Fibroblast of lung (primary cell): ENCODE data around the gene MAPK6. TPM values are rescaled to one million over a fixed set of nuclear protein-coding genes. Genes with fewer than 3 reads are reported as not detected.

ENCODE experiments used
- DNase-seq, 2 donors: peaks; one replicate each; pipeline versions ENCODE4 v3.0.0 to v3.0.0-alpha.2; 2010; ENCODE audit warnings: low read depth in 2 of 2
- H2AFZ ChIP-seq: 2 replicates; pipeline ENCODE4 v1.5.1; 2012; ENCODE audit warnings: low read length, control low read depth, inconsistent platforms
- H3K27ac ChIP-seq: 2 replicates; pipeline ENCODE4 v1.5.1; 2011; ENCODE audit warnings: low read length, control low read depth; ENCODE audit not compliant: insufficient read depth
- H3K27me3 ChIP-seq: 2 replicates; pipeline ENCODE4 v1.5.1; 2011; ENCODE audit warnings: mild to moderate bottlenecking, low read length; ENCODE audit not compliant: control insufficient read depth, insufficient read depth
- H3K36me3 ChIP-seq: 2 replicates; pipeline ENCODE4 v1.5.1; 2011; ENCODE audit warnings: low read length; ENCODE audit not compliant: control insufficient read depth, insufficient read depth
- H3K4me1 ChIP-seq: 2 replicates; pipeline ENCODE4 v1.5.1; 2011; ENCODE audit warnings: low read length; ENCODE audit not compliant: control insufficient read depth, insufficient read depth; ENCODE audit errors: extremely low read depth
- H3K4me2 ChIP-seq: 2 replicates; pipeline ENCODE4 v1.5.1; 2011; ENCODE audit warnings: low read length, control low read depth; ENCODE audit not compliant: insufficient read depth; ENCODE audit errors: extremely low read depth
- H3K4me3 ChIP-seq, 4 experiments: fragments of 200-600 bp in 1 of 4; sonication (generic) in 1 of 4; replicated peaks in 1 of 4; 2 replicates each; pipeline ENCODE4 v1.5.1; 2011 to 2016; ENCODE audit warnings: low read length in 4 of 4, low read depth in 3 of 4, mild to moderate bottlenecking in 3 of 4, control low read depth in 2 of 4, inconsistent platforms in 1 of 4, mixed read lengths in 1 of 4; ENCODE audit not compliant: insufficient read depth in 1 of 4; ENCODE audit errors: control extremely low read depth in 1 of 4
- H3K79me2 ChIP-seq: 2 replicates; pipeline ENCODE4 v1.5.1; 2012; ENCODE audit warnings: mild to moderate bottlenecking, low read length, inconsistent platforms; ENCODE audit not compliant: control insufficient read depth, insufficient read depth
- H3K9ac ChIP-seq: 2 replicates; pipeline ENCODE4 v1.5.1; 2011; ENCODE audit warnings: mild to moderate bottlenecking, low read length, control low read depth; ENCODE audit not compliant: insufficient read depth
- H3K9me3 ChIP-seq: 2 replicates; pipeline ENCODE4 v1.5.1; 2012; ENCODE audit warnings: low read depth, low read length; ENCODE audit not compliant: control insufficient read depth, insufficient read depth
- H4K20me1 ChIP-seq: 2 replicates; pipeline ENCODE4 v1.5.1; 2011; ENCODE audit warnings: low read length; ENCODE audit not compliant: control insufficient read depth, insufficient read depth; ENCODE audit errors: extremely low read depth
- CTCF ChIP-seq, 2 donors: IDR thresholded peaks in 1 of 2; conservative IDR thresholded peaks in 1 of 2; 1 replicate in 1 of 2; 2 replicates in 1 of 2; pipeline ENCODE4 v1.5.1; 2011 to 2012; ENCODE audit warnings: low read length in 2 of 2, control low read depth in 1 of 2, inconsistent platforms in 1 of 2, low read depth in 1 of 2, mild to moderate bottlenecking in 1 of 2
- EZH2 ChIP-seq: IDR thresholded peaks from 2 replicates; pipeline ENCODE4 v1.5.1; 2012; ENCODE audit warnings: low read length, control low read depth, mild to moderate bottlenecking; ENCODE audit errors: missing control alignments
- polyA plus RNA-seq, 2 donors: library from polyadenylated mRNA; depleted of rRNA in 1 of 2; stranded (reverse) in 1 of 2; unstranded in 1 of 2; fragments of >200 nt; gene quantifications; 2 replicates each; pipeline ENCODE4 v1.2.1, GENCODE V29; 2011 to 2012; ENCODE audit warnings: missing spikeins in 1 of 2
- total RNA-seq: library from RNA; depleted of rRNA; stranded (reverse); fragments of >200 nt; gene quantifications from 2 replicates; pipeline ENCODE4 v1.2.1, GENCODE V29; 2014

The MAPK6 gene
- total and polyA plus RNA-seq, 2 donors (not counting 1 experiment from before 2014, with no cell fraction given) = 45.5 to 62.1 TPM

GRCh38 chr15:52021128-52021671 is 2.2 kb downstream of the MAPK6 start:
- Histone ChIP-seq H4K20me1 (no peaks in the 10 kb centered on the region), H3K36me3 (no peaks in the 10 kb centered on the region), H3K27ac (peak overlapping the region; percentile 97), H3K9me3 (no peaks in the 10 kb centered on the region), H3K4me3 (peak overlapping the region; percentile 58 to 90 (median 83)), H3K27me3 (no peaks in the 10 kb centered on the region), H3K79me2 (peaks cover 59% of the 10 kb centered on the region), H3K4me2 (peak overlapping the region; percentile 84), H3K4me1 (peaks cover 11% of the 10 kb centered on the region), H3K9ac (peak overlapping the region; percentile 93), H2AFZ (no peak overlapping the region)
- TF ChIP-seq EZH2 (no peak), CTCF (conservative IDR thresholded peaks at IDR 0.05 in 1 of 2, IDR thresholded peaks at IDR 0.05 in 1 of 2; ENCODE audit: low read depth in 1 of 2, low read length in 2 of 2) (no peak)
- DNase-seq = peak; percentile 95

- Histone ChIP-seq H3K79me2 (peaks cover 67% of the 10 kb centered on the region), H4K20me1 (no peaks in the 10 kb centered on the region)
Observed at GRCh38 chr15:52021892-52022540, 3.0 kb downstream of the MAPK6 start.

More at GRCh38 chr15:52021892-52022540, 3.0 kb downstream of the MAPK6 start:
- no peaks in the 10 kb centered on the region for H3K36me3 ChIP-seq
- no peaks in the 10 kb centered on the region for H3K9me3 ChIP-seq
- no peak for DNase-seq
- peak overlapping the region; percentile 10 for H3K9ac ChIP-seq
- TF ChIP-seq CTCF (conservative IDR thresholded peaks at IDR 0.05 in 1 of 2, IDR thresholded peaks at IDR 0.05 in 1 of 2; ENCODE audit: low read depth in 1 of 2, low read length in 2 of 2) (no peak), EZH2 (no peak)
- peak overlapping the region; percentile 84 for H3K4me2 ChIP-seq
- H3K4me3 ChIP-seq = peak overlapping the region; percentile 39 to 90 (median 70)
- H3K27ac ChIP-seq = peak overlapping the region; percentile 76
- no peak overlapping the region for H2AFZ ChIP-seq
- H3K27me3 ChIP-seq = no peaks in the 10 kb centered on the region
- peaks cover 11% of the 10 kb centered on the region for H3K4me1 ChIP-seq
